Sigmoid colon (tissue), 7 donors: Measurements from ENCODE around the gene NAXE. TPM values are rescaled to one million over a fixed set of nuclear protein-coding genes. Genes with fewer than 3 reads are reported as not detected.
A peak's percentile ranks its signal among the peaks of the same experiment; 100 is the strongest.

ENCODE experiments used
- DNase-seq: peaks from one replicate; pipeline ENCODE4 v3.0.0-alpha.2; 2019
- H3K27ac ChIP-seq, 4 donors: fragments of 200-600 bp; sonication (generic); one replicate each; pipeline ENCODE4 v1.5.1; 2016 to 2019; ENCODE audit warnings: mild to moderate bottlenecking in 1 of 4
- H3K27me3 ChIP-seq, 3 donors: fragments of 200-600 bp; sonication (generic); one replicate each; pipeline ENCODE4 v1.5.1; 2019; ENCODE audit warnings: mild to moderate bottlenecking in 1 of 3
- H3K36me3 ChIP-seq, 4 donors: fragments of 200-600 bp; sonication (generic); one replicate each; pipeline ENCODE4 v1.5.1; 2016 to 2019
- H3K4me1 ChIP-seq, 4 donors: fragments of 200-600 bp; sonication (generic); one replicate each; pipeline ENCODE4 v1.5.1; 2017 to 2019
- H3K4me3 ChIP-seq, 4 donors: fragments of 200-600 bp; sonication (generic); one replicate each; pipeline ENCODE4 v1.5.1; 2017 to 2019; ENCODE audit warnings: mild to moderate bottlenecking in 2 of 4, moderate library complexity in 1 of 4
- H3K9me3 ChIP-seq, 4 donors: fragments of 200-600 bp in 3 of 4; sonication (generic) in 3 of 4; one replicate each; pipeline versions ENCODE4 v1.5.1 to v1.6.1; 2013 to 2019
- CTCF ChIP-seq, 4 experiments: fragments of 450-650 bp in 3 of 4; fragments of 200-600 bp in 1 of 4; IDR thresholded peaks; one replicate each; pipeline ENCODE4 v1.5.1; 2016 to 2019; ENCODE audit warnings: antibody characterized with exemption in 4 of 4, mild to moderate bottlenecking in 3 of 4, moderate library complexity in 2 of 4
- EP300 ChIP-seq, 4 donors: sonication (generic); formaldehyde crosslinking; IDR thresholded peaks; one replicate each; pipeline ENCODE4 v1.6.1; 2017; ENCODE audit warnings: antibody characterized with exemption in 4 of 4
- POLR2A ChIP-seq, 2 donors: fragments of 450-650 bp; IDR thresholded peaks; one replicate each; pipeline ENCODE4 v1.6.1; 2016; ENCODE audit warnings: antibody characterized with exemption in 2 of 2, mild to moderate bottlenecking in 2 of 2, moderate library complexity in 2 of 2
- POLR2AphosphoS5 ChIP-seq, 4 donors: sonication (generic); formaldehyde crosslinking; IDR thresholded peaks; one replicate each; pipeline ENCODE4 v1.6.1; 2017; ENCODE audit warnings: antibody characterized with exemption in 4 of 4
- WGBS, 2 donors: extraction: QIAGEN DNeasy Blood & Tissue Kit; methylation state at CpG; one replicate each; pipeline ENCODE4 v1.1.7; 2013; 5-methylcytosine and 5-hydroxymethylcytosine counted together
- intact Hi-C: fragments of 100-400 bp; cut with DNase I; formaldehyde crosslinking; loops from one replicate; pipeline ENCODE4 v1.15.1; 2023
- polyA plus RNA-seq, 3 donors: library from polyadenylated mRNA; stranded (reverse); fragments of 200-250 nt; gene quantifications; one replicate each; pipeline ENCODE4 v1.2.3, GENCODE V29; 2013
- total RNA-seq, 4 donors: library from RNA; depleted of rRNA; stranded (reverse); fragments of >200 nt; gene quantifications; one replicate each; pipeline ENCODE4 v1.1.0, GENCODE V29; 2016
- donor health status: healthy with polysubstance abuse.
- donor health status: Bipolar disorder and iron deficiency.
- donor health status: healthy.

NAXE gene
- total and polyA plus RNA-seq, 7 donors, result 59.3 to 113 (median 80.8) TPM

DNA sequence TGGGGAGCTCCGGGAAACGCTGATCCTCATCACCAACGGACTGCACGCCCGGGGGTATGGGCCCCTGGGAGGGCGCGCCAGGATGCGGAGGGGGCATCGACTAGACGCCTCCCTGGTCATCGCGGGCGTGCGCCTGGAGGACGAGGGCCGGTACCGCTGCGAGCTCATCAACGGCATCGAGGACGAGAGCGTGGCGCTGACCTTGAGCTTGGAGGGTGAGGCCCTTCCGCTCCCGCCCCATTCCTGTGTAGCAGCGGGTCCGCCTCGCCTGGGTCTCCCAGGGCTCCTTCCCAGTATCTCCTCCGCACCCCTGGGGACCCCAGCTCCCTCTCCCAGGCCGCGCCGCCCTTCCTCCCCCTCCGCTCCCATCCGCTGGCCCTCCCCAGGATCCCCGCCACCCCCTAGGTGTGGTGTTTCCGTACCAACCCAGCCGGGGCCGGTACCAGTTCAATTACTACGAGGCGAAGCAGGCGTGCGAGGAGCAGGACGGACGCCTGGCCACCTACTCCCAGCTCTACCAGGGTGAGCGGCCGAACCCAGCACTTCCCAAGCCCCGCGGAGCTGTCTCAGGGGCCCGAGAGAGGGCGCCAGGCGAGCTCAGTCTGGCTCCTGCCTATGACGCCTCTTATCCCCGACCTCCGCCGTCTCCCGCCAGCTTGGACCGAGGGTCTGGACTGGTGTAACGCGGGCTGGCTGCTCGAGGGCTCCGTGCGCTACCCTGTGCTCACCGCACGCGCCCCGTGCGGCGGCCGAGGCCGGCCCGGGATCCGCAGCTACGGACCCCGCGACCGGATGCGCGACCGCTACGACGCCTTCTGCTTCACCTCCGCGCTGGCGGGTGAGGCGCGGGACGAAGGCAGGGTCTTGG, 32.6 kb downstream of the NAXE start:
- intact Hi-C loops, result no loop called here
- H3K4me3 ChIP-seq, result peak overlapping the region; percentile 5 to 44 (median 34)
- TF ChIP-seq POLR2AphosphoS5 (IDR thresholded peaks at IDR 0.05), result no peak
- no peak for TF ChIP-seq EP300 (IDR thresholded peaks at IDR 0.05)
- no peak for TF ChIP-seq POLR2A (IDR thresholded peaks at IDR 0.05)
- peak in 1 of 4 experiments; percentile 20 for TF ChIP-seq CTCF (IDR thresholded peaks at IDR 0.05)
- peaks cover 0 to 25% (median 23%) of the 10 kb centered on the region in 4 donors for H3K4me1 ChIP-seq
- H3K27ac ChIP-seq, result peak overlapping the region in 3 of 4 donors; percentile 11 to 51 (median 28)
- no peaks in the 10 kb centered on the region for H3K36me3 ChIP-seq
- 1 to 2% methylated on average over 87 of the region's 87 CpGs for WGBS, 2 donors
- H3K27me3 ChIP-seq, result peaks cover 32 to 78% (median 53%) of the 10 kb centered on the region in 3 donors
- DNase-seq, result peak; percentile 79
- H3K9me3 ChIP-seq, result no peaks in the 10 kb centered on the region

DNA sequence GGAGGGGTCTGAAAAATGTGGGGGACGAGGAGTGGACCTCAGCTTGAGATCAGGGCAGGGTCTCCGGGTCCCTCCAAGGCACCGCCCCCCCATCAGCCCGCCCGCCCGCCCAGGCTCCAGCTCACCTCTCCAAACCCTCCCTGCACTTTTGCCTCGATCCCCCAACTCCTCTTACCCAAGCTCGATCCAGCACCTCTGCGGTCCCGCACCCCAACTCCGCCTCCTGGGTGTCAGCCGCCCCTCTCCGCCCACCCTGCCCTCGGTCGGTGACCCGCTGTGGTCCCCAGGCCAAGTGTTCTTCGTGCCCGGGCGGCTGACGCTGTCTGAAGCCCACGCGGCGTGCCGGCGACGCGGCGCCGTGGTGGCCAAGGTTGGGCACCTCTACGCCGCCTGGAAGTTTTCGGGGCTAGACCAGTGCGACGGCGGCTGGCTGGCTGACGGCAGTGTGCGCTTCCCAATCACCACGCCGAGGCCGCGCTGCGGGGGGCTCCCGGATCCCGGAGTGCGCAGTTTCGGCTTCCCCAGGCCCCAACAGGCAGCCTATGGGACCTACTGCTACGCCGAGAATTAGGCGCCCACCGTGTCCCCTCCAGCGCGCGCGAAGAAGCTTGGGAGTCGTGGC, 33.3 kb downstream of the NAXE start:
- H3K27me3 ChIP-seq, result peaks cover 32 to 80% (median 49%) of the 10 kb centered on the region in 3 donors
- H3K27ac ChIP-seq, result peak overlapping the region in 3 of 4 donors; percentile 11 to 51 (median 28)
- TF ChIP-seq EP300 (IDR thresholded peaks at IDR 0.05), result no peak
- TF ChIP-seq CTCF (IDR thresholded peaks at IDR 0.05), result no peak
- no peak for TF ChIP-seq POLR2AphosphoS5 (IDR thresholded peaks at IDR 0.05)
- TF ChIP-seq POLR2A (IDR thresholded peaks at IDR 0.05), result no peak
- DNase-seq, result no peak
- WGBS, 2 donors, result 2 to 5% methylated on average over 55 of the region's 55 CpGs
- peaks cover 0 to 25% (median 23%) of the 10 kb centered on the region in 4 donors for H3K4me1 ChIP-seq
- H3K4me3 ChIP-seq, result peak overlapping the region; percentile 5 to 44 (median 34)
- no peaks in the 10 kb centered on the region for H3K36me3 ChIP-seq
- intact Hi-C loops, result no loop called here
- H3K9me3 ChIP-seq, result no peaks in the 10 kb centered on the region

GRCh38 chr1:156625436-156626078, 34.0 kb downstream of the NAXE start:
- peaks cover 0 to 25% (median 23%) of the 10 kb centered on the region in 4 donors for H3K4me1 ChIP-seq
- TF ChIP-seq POLR2AphosphoS5 (IDR thresholded peaks at IDR 0.05), result no peak
- TF ChIP-seq CTCF (IDR thresholded peaks at IDR 0.05), result peak; percentile 75 to 84 (median 82)
- H3K27me3 ChIP-seq, result peaks cover 32 to 86% (median 49%) of the 10 kb centered on the region in 3 donors
- peak; percentile 73 for DNase-seq
- intact Hi-C loops, result loop anchor here (1.0 kb wide), 1 partner anchor 32 kb away; no protein-coding TSS in a partner anchor
- H3K27ac ChIP-seq, result no peak overlapping the region
- H3K36me3 ChIP-seq, result no peaks in the 10 kb centered on the region
- WGBS, 2 donors, result 2 to 3% methylated on average over 45 of the region's 45 CpGs
- H3K4me3 ChIP-seq, result peak overlapping the region; percentile 2 to 44 (median 34)
- H3K9me3 ChIP-seq, result no peaks in the 10 kb centered on the region

GRCh38 chr1:156626079-156626438, 34.5 kb downstream of the NAXE start:
- TF ChIP-seq POLR2AphosphoS5 (IDR thresholded peaks at IDR 0.05), result no peak
- TF ChIP-seq CTCF (IDR thresholded peaks at IDR 0.05), result peak in 2 of 4 experiments; percentile 2 to 17
- TF ChIP-seq POLR2A (IDR thresholded peaks at IDR 0.05), result no peak
- H3K4me3 ChIP-seq, result no peak overlapping the region
- no peaks in the 10 kb centered on the region for H3K36me3 ChIP-seq
- no peak for DNase-seq
- intact Hi-C loops, result loop anchor here (1.0 kb wide), 1 partner anchor 31 kb away; no protein-coding TSS in a partner anchor
- H3K27me3 ChIP-seq, result peaks cover 32 to 86% (median 49%) of the 10 kb centered on the region in 3 donors
- H3K4me1 ChIP-seq, result peaks cover 0 to 25% (median 23%) of the 10 kb centered on the region in 4 donors
- no peaks in the 10 kb centered on the region for H3K9me3 ChIP-seq
- H3K27ac ChIP-seq, result no peak overlapping the region
- WGBS, 2 donors, result 38 to 42% methylated on average over 4 of the region's 4 CpGs
